Suprapubic skin (tissue), 4 donors: ENCODE data around the gene TULP3. TPM values are rescaled to one million over a fixed set of nuclear protein-coding genes. Genes with fewer than 3 reads are reported as not detected.

Experiments used
- DNase-seq, 2 donors: peaks; one replicate each; pipeline ENCODE4 v3.0.0-alpha.2; 2019; ENCODE audit warnings: low spot score in 2 of 2
- H3K27ac ChIP-seq: fragments of 200-600 bp; sonication (generic); one replicate; pipeline ENCODE4 v1.5.1; 2019
- H3K27me3 ChIP-seq: fragments of 200-600 bp; sonication (generic); one replicate; pipeline ENCODE4 v1.5.1; 2019
- H3K36me3 ChIP-seq: fragments of 200-600 bp; sonication (generic); one replicate; pipeline ENCODE4 v1.5.1; 2019
- H3K4me1 ChIP-seq: fragments of 200-600 bp; sonication (generic); one replicate; pipeline ENCODE4 v1.5.1; 2019
- H3K4me3 ChIP-seq: fragments of 200-600 bp; sonication (generic); one replicate; pipeline ENCODE4 v1.5.1; 2019; ENCODE audit warnings: mild to moderate bottlenecking
- H3K9me3 ChIP-seq: fragments of 200-600 bp; sonication (generic); one replicate; pipeline ENCODE4 v1.5.1; 2019
- EP300 ChIP-seq: sonication (generic); formaldehyde crosslinking; IDR thresholded peaks from one replicate; pipeline ENCODE4 v1.6.1; 2017; ENCODE audit warnings: antibody characterized with exemption
- POLR2A ChIP-seq, 2 donors: fragments of 450-650 bp; IDR thresholded peaks; one replicate each; pipeline ENCODE4 v1.6.1; 2017; ENCODE audit warnings: antibody characterized with exemption in 2 of 2, mild to moderate bottlenecking in 2 of 2, moderate library complexity in 2 of 2
- POLR2AphosphoS5 ChIP-seq, 3 donors: sonication (generic); formaldehyde crosslinking; IDR thresholded peaks; one replicate each; pipeline ENCODE4 v1.6.1; 2017; ENCODE audit warnings: antibody characterized with exemption in 3 of 3
- WGBS: methylation state at CpG from one replicate; pipeline ENCODE4 v1.1.5; 2018; 5-methylcytosine and 5-hydroxymethylcytosine counted together
- total RNA-seq, 4 donors: library from RNA; depleted of rRNA; stranded (reverse); fragments of >200 nt; gene quantifications; one replicate each; pipeline ENCODE4 v1.1.0, GENCODE V29; 2016
- TF ChIP-seq, protein P1 (sequence below), 2 donors: fragments of 200-600 bp in 1 of 2; fragments of 450-650 bp in 1 of 2; sonication (generic) in 1 of 2; IDR thresholded peaks; one replicate each; pipeline ENCODE4 v1.5.1; 2016 to 2019; ENCODE audit warnings: antibody characterized with exemption in 2 of 2, mild to moderate bottlenecking in 1 of 2, moderate library complexity in 1 of 2

TULP3 gene
- total RNA-seq, 4 donors from 2014 or later = 21.0 to 55.8 (median 35.6) TPM

DNA sequence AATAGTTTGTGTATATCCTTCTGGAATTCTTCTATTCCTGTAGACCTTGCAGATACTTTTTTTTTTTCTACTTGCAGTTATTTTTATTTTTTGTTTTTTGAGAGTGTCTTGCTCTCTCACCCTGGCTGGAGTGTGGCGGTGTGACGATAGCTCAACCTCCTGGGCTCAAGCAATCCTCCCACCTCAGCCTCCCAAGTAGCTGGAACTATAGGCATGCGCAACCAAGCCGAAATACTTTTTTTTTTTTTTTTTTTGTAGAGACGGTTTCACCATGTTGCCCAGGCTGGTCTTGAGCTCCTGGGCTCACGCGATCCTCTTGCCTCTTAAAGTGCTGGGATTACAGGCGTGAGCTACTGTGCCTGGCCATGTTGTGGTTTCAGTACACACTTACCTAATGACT lies 10.0 kb downstream of the TULP3 start:
- TF ChIP-seq, protein P1, sequence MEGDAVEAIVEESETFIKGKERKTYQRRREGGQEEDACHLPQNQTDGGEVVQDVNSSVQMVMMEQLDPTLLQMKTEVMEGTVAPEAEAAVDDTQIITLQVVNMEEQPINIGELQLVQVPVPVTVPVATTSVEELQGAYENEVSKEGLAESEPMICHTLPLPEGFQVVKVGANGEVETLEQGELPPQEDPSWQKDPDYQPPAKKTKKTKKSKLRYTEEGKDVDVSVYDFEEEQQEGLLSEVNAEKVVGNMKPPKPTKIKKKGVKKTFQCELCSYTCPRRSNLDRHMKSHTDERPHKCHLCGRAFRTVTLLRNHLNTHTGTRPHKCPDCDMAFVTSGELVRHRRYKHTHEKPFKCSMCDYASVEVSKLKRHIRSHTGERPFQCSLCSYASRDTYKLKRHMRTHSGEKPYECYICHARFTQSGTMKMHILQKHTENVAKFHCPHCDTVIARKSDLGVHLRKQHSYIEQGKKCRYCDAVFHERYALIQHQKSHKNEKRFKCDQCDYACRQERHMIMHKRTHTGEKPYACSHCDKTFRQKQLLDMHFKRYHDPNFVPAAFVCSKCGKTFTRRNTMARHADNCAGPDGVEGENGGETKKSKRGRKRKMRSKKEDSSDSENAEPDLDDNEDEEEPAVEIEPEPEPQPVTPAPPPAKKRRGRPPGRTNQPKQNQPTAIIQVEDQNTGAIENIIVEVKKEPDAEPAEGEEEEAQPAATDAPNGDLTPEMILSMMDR (IDR thresholded peaks at IDR 0.05) = no peak
- TF ChIP-seq POLR2A (IDR thresholded peaks at IDR 0.05) (no peak), POLR2AphosphoS5 (IDR thresholded peaks at IDR 0.05) (no peak), EP300 (no peak)
- no peaks in the 10 kb centered on the region for H3K9me3 ChIP-seq
- 93% methylated on average over 8 of the region's 8 CpGs for WGBS

GRCh38 chr12:2902272-2902880 lies 11.7 kb downstream of the TULP3 start:
- Histone ChIP-seq H3K27me3 (no peaks in the 10 kb centered on the region), H3K4me3 (no peak overlapping the region), H3K27ac (no peak overlapping the region), H3K36me3 (no peaks in the 10 kb centered on the region), H3K9me3 (no peaks in the 10 kb centered on the region), H3K4me1 (peaks cover 15% of the 10 kb centered on the region)
- 26% methylated on average over 4 of the region's 4 CpGs for WGBS
- TF ChIP-seq, protein P1 (IDR thresholded peaks at IDR 0.05) = no peak
- TF ChIP-seq POLR2AphosphoS5 (IDR thresholded peaks at IDR 0.05) (no peak), POLR2A (IDR thresholded peaks at IDR 0.05) (no peak), EP300 (no peak)
- no peak for DNase-seq

More for the DNA sequence above, 10.0 kb downstream of the TULP3 start:
- no peak for DNase-seq
- no peaks in the 10 kb centered on the region for H3K27me3 ChIP-seq
- no peak overlapping the region for H3K27ac ChIP-seq
- no peaks in the 10 kb centered on the region for H3K36me3 ChIP-seq
- peaks cover 20% of the 10 kb centered on the region for H3K4me1 ChIP-seq
- no peak overlapping the region for H3K4me3 ChIP-seq

- H3K27me3 ChIP-seq = no peaks in the 10 kb centered on the region
- no peak overlapping the region for H3K27ac ChIP-seq
- H3K4me3 ChIP-seq = no peak overlapping the region
- TF ChIP-seq POLR2AphosphoS5 (IDR thresholded peaks at IDR 0.05) (no peak), POLR2A (IDR thresholded peaks at IDR 0.05) (no peak), EP300 (no peak)
- TF ChIP-seq, protein P1 (IDR thresholded peaks at IDR 0.05) = no peak
- DNase-seq = no peak
- no peaks in the 10 kb centered on the region for H3K9me3 ChIP-seq
- 88% methylated on average over 2 of the region's 2 CpGs for WGBS
- peaks cover 20% of the 10 kb centered on the region for H3K4me1 ChIP-seq
- no peaks in the 10 kb centered on the region for H3K36me3 ChIP-seq
These were observed 13.6 kb downstream of the TULP3 start for GRCh38 chr12:2904260-2904659.

GRCh38 chr12:2912216-2912575 lies 21.5 kb downstream of the TULP3 start:
- 94% methylated on average over 3 of the region's 3 CpGs for WGBS

GRCh38 chr12:2919249-2919648 lies 28.6 kb downstream of the TULP3 start:
- Histone ChIP-seq H3K4me1 (no peaks in the 10 kb centered on the region), H3K9me3 (no peaks in the 10 kb centered on the region), H3K4me3 (no peak overlapping the region), H3K27me3 (no peaks in the 10 kb centered on the region), H3K36me3 (peaks cover 54% of the 10 kb centered on the region), H3K27ac (no peak overlapping the region)
- DNase-seq = no peak
- TF ChIP-seq POLR2AphosphoS5 (IDR thresholded peaks at IDR 0.05) (no peak), EP300 (no peak), POLR2A (IDR thresholded peaks at IDR 0.05) (no peak)
- TF ChIP-seq, protein P1 (IDR thresholded peaks at IDR 0.05) = no peak
- WGBS = 75% methylated on average over 2 of the region's 2 CpGs

More at GRCh38 chr12:2912216-2912575, 21.5 kb downstream of the TULP3 start:
- H3K4me1 ChIP-seq = peaks cover 5% of the 10 kb centered on the region
- no peaks in the 10 kb centered on the region for H3K27me3 ChIP-seq
- no peak overlapping the region for H3K4me3 ChIP-seq
- TF ChIP-seq, protein P1 (IDR thresholded peaks at IDR 0.05) = no peak
- TF ChIP-seq POLR2AphosphoS5 (IDR thresholded peaks at IDR 0.05) (no peak), POLR2A (IDR thresholded peaks at IDR 0.05) (no peak), EP300 (no peak)
- H3K27ac ChIP-seq = no peak overlapping the region
- DNase-seq = no peak
- H3K9me3 ChIP-seq = no peaks in the 10 kb centered on the region
- peaks cover 31% of the 10 kb centered on the region for H3K36me3 ChIP-seq
